OCI-LY1 (cell line): ENCODE data around the gene DBNDD1.

ENCODE experiments used
- H2AFZ ChIP-seq: fragments of 200-600 bp; sonication (generic), shearing (Covaris generic); 2 replicates; pipeline ENCODE4 v1.6.0; 2014; ENCODE audit warnings: antibody characterized with exemption, mild to moderate bottlenecking, low read length
- H3F3A ChIP-seq: fragments of 200-600 bp; sonication (generic), shearing (Covaris generic); 2 replicates; pipeline ENCODE4 v1.6.0; 2014; ENCODE audit warnings: mild to moderate bottlenecking, antibody characterized with exemption, low read length, moderate library complexity; ENCODE audit not compliant: insufficient read depth
- H3K27ac ChIP-seq: fragments of 200-600 bp; sonication (generic); 2 replicates; pipeline ENCODE4 v1.5.1; 2014; ENCODE audit warnings: low read length, mixed run types, mild to moderate bottlenecking, low read depth; ENCODE audit not compliant: poor library complexity, severe bottlenecking
- H3K27me3 ChIP-seq: fragments of 200-600 bp; sonication (generic); 2 replicates; pipeline ENCODE4 v1.6.0; 2014; ENCODE audit warnings: antibody characterized with exemption, mild to moderate bottlenecking, low read length, moderate library complexity; ENCODE audit not compliant: insufficient read depth
- H3K36me3 ChIP-seq: fragments of 200-600 bp; sonication (generic); 2 replicates; pipeline ENCODE4 v1.6.1; 2014; ENCODE audit warnings: mild to moderate bottlenecking, antibody characterized with exemption, low read length, moderate library complexity, mixed read lengths; ENCODE audit not compliant: insufficient read depth
- H3K4me1 ChIP-seq: fragments of 200-600 bp; sonication (generic); 2 replicates; pipeline ENCODE4 v1.5.1; 2014; ENCODE audit warnings: mild to moderate bottlenecking, low read length, moderate library complexity; ENCODE audit not compliant: insufficient read depth, severe bottlenecking
- H3K4me2 ChIP-seq: fragments of 200-600 bp; sonication (generic), shearing (Covaris generic); 2 replicates; pipeline ENCODE4 v1.6.1; 2014; ENCODE audit warnings: low read length
- H3K4me3 ChIP-seq: fragments of 200-600 bp; sonication (generic); 2 replicates; pipeline ENCODE4 v1.5.1; 2014; ENCODE audit warnings: low read length, low read depth, mild to moderate bottlenecking, mixed read lengths; ENCODE audit not compliant: poor library complexity, severe bottlenecking
- H3K79me2 ChIP-seq: fragments of 200-600 bp; shearing (Covaris generic); 2 replicates; pipeline ENCODE4 v1.6.1; 2016; ENCODE audit warnings: mixed run types, low read length, mixed read lengths; ENCODE audit not compliant: insufficient read depth
- H3K9ac ChIP-seq: fragments of 200-600 bp; sonication (generic), shearing (Covaris generic); 2 replicates; pipeline ENCODE4 v1.6.1; 2014; ENCODE audit warnings: mild to moderate bottlenecking, low read length, mixed read lengths
- H3K9me2 ChIP-seq: fragments of 200-600 bp; sonication (generic), shearing (Covaris generic); 2 replicates; pipeline ENCODE4 v1.6.1; 2014; ENCODE audit warnings: low read depth, mild to moderate bottlenecking, low read length, mixed read lengths
- H3K9me3 ChIP-seq: fragments of 200-600 bp; shearing (Covaris generic); 2 replicates; pipeline ENCODE4 v1.6.1; 2014; ENCODE audit warnings: low read length, mixed read lengths
- H4K20me1 ChIP-seq: fragments of 200-600 bp; sonication (generic), shearing (Covaris generic); 2 replicates; pipeline ENCODE4 v1.6.0; 2016; ENCODE audit warnings: mild to moderate bottlenecking, low read length; ENCODE audit not compliant: insufficient read depth
- CTCF ChIP-seq: fragments of 200-600 bp; sonication (generic), shearing (Covaris generic); IDR thresholded peaks from 2 replicates; pipeline ENCODE4 v1.5.1; 2017; ENCODE audit warnings: mild to moderate bottlenecking, antibody characterized with exemption, low read length, moderate library complexity, mixed read lengths
- EZH2 ChIP-seq: fragments of 200-600 bp; sonication (generic), shearing (Covaris generic); IDR thresholded peaks from 2 replicates; pipeline ENCODE4 v1.8.0; 2017; ENCODE audit warnings: borderline replicate concordance, mixed run types, mild to moderate bottlenecking, antibody characterized with exemption, low read length, moderate library complexity, mixed read lengths

Gene DBNDD1

DNA sequence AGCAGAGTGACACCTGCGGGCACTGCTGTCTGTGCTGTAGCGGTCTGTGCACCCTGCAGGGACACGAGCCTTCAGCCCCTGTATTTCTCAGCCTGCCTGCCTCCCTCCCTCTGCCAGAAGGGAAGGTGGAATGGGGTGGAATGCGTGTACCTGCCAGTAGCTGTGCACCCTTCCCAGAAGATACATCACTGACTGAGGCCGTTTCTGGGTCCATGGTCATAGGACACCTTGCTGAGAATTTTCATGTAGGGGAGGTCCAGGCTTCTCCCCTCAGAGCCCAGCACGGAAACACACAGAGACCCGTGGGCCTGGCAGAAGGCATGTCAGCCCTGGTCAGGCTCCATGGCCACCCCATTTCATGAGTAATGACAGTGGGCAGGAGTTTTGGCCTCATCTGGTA lies 16.5 kb downstream of the DBNDD1 start:
- no peak overlapping the region for H2AFZ ChIP-seq
- H3K9me2 ChIP-seq = no peaks in the 10 kb centered on the region
- no peak overlapping the region for H3K4me2 ChIP-seq
- no peak overlapping the region for H3K9ac ChIP-seq
- no peaks in the 10 kb centered on the region for H3K79me2 ChIP-seq
- peaks cover 10% of the 10 kb centered on the region; the same call in 1 of the 2 replicates for H3K36me3 ChIP-seq
- no peak for TF ChIP-seq CTCF
- TF ChIP-seq EZH2 = no peak
- no peaks in the 10 kb centered on the region for H4K20me1 ChIP-seq
- no peaks in the 10 kb centered on the region for H3K9me3 ChIP-seq
- H3K4me3 ChIP-seq = no peak overlapping the region
- H3F3A ChIP-seq = no peaks in the 10 kb centered on the region
- H3K27me3 ChIP-seq = no peaks in the 10 kb centered on the region
- H3K4me1 ChIP-seq = no peaks in the 10 kb centered on the region
- no peak overlapping the region for H3K27ac ChIP-seq

- no peaks in the 10 kb centered on the region for H3F3A ChIP-seq
- H4K20me1 ChIP-seq = no peaks in the 10 kb centered on the region
- H3K4me3 ChIP-seq = no peak overlapping the region
- H3K9ac ChIP-seq = no peak overlapping the region
- H3K9me3 ChIP-seq = no peaks in the 10 kb centered on the region
- no peak overlapping the region for H2AFZ ChIP-seq
- no peak overlapping the region for H3K4me2 ChIP-seq
- no peak overlapping the region for H3K27ac ChIP-seq
- H3K9me2 ChIP-seq = no peaks in the 10 kb centered on the region
- no peaks in the 10 kb centered on the region for H3K4me1 ChIP-seq
- no peak for TF ChIP-seq CTCF
- TF ChIP-seq EZH2 = no peak
- no peaks in the 10 kb centered on the region for H3K27me3 ChIP-seq
- H3K79me2 ChIP-seq = no peaks in the 10 kb centered on the region
- H3K36me3 ChIP-seq = peaks cover 11% of the 10 kb centered on the region; the same call in 1 of the 2 replicates
Measured at GRCh38 chr16:90001761-90002503, 17.3 kb downstream of the DBNDD1 start.

DNA sequence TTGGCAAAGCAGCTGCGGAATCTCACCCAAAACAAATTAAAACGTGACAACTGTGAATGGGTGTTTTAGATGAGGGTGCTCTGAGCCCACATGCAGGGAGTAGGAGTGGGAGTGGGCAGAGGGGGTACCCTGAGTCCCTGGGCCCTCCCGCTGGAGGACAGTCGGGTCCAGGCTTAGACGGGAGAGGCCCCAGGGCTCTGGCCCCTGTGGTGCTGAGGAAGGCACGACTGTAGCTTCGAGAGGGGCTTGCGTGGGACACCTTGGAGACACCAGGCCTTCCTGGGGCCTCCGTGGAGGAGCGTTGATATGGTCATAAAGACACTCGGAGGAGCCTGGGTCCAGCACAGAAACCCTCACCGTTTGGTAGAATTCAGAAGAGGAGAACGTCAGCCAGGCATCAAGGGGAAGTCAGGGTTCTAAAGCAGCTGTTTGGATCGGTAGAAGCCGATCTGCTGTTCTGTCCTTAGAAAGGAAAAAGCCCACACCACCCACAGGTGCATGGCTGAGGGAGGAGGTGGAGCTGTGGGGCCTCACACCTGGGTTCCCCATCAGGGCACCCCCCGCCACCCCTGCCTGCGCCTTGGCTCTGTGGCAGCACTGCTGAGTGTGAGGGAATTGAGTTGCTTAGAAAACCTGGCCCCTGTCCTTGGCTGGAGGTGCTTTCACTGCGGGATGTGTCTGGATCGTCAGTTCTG lies 18.4 kb downstream of the DBNDD1 start:
- H3F3A ChIP-seq = no peaks in the 10 kb centered on the region
- no peaks in the 10 kb centered on the region for H3K27me3 ChIP-seq
- H2AFZ ChIP-seq = no peak overlapping the region
- H3K4me2 ChIP-seq = no peak overlapping the region
- H3K4me1 ChIP-seq = no peaks in the 10 kb centered on the region
- H4K20me1 ChIP-seq = no peaks in the 10 kb centered on the region
- H3K9me3 ChIP-seq = no peaks in the 10 kb centered on the region
- TF ChIP-seq EZH2 (no peak), CTCF (no peak)
- H3K9ac ChIP-seq = no peak overlapping the region
- H3K9me2 ChIP-seq = no peaks in the 10 kb centered on the region
- H3K27ac ChIP-seq = no peak overlapping the region
- H3K79me2 ChIP-seq = no peaks in the 10 kb centered on the region
- peaks cover 21% of the 10 kb centered on the region for H3K36me3 ChIP-seq
- H3K4me3 ChIP-seq = no peak overlapping the region
